HG02678 (cell line): ENCODE measurements around the gene PKIG.
"Not testable (repeated sequence)": the region's sequence is repeated elsewhere in the genome, so short reads cannot be mapped to it uniquely, and the experiment has no call there.

Source experiments
- ATAC-seq: cut with Tn5 transposase; IDR thresholded peaks from one replicate; pipeline ENCODE4 v1.9.1; 2021; ENCODE audit warnings: mild to moderate bottlenecking, moderate library complexity; ENCODE audit not compliant: unreplicated experiment

The PKIG gene

DNA sequence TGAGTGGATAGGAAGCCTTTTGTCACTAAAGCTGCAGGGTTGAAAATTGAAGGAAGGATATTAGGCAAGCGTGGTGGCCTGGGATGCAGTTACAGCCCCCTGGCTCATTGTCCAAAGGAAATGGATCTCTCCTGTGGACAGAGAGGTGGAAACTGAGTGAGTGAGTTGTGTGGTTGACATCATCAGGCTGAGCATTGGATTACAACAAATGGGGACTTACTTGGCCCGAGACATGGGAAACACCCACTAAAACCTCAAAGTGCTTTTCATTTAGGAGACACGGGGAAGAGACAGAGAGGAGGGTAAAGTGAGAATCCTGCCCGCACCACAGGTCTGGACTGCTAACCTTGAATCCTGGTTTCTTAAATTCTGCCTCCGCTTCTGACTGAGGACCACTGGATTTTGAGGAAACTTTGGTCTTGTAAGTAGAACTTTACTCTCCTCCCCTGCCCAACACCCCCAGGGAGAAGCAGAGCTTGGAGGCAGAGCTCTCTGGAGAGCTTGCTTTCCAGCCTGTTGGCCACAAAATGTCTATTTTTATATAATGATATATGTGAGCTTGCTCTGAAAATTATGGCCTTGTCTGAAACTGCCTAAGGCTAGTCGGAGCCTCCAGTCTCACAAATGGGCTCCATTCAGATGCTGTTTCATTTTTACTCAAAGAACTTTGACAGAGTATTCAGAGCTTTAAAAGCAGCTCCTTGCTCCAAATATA lies at the start of gene PKIG:
PKIG (plus strand) TSS at position 269 of the 715 bp plus-strand sequence. CDS start 31,978 bp downstream, outside the sequence.
- ATAC-seq, result no peak

DNA sequence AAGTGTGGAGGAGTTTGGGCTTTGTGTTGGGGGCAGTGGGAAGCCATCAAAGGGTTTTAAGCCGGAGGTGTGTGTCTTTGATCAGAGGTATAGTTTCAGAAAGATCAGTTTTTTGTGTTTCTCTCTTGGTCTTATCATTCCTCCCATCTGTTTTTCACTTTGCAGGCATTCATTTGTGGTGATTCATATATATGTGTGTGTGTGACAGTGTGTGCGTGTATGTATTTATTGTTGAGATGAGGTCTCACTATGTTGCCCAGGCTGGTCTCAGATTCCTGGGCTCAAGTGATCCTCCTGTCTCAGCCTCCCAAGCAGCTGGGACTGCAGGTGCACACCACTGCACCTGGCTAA lies 49.4 kb upstream of the PKIG start:
- no peak for ATAC-seq

DNA sequence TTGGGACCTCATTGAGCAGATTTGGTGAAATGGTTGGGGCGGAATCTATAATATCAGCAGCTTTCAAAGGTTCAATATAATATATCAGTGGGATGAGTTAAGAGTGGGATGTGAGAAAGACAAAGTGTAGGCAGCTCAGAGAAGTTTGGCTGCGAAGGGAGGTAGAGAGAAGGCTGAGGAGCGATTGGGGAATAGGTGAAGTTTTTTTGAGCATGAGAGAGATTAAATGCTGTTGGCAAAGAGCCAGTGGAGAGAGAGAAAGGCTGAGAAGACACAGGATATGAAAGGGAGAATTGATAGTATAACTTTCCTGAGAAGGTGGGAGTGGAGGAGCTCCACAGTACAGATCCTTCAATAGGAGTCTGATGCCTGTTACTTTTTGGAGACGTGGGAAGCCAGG lies 48.5 kb upstream of the PKIG start:
- ATAC-seq, result no peak

DNA sequence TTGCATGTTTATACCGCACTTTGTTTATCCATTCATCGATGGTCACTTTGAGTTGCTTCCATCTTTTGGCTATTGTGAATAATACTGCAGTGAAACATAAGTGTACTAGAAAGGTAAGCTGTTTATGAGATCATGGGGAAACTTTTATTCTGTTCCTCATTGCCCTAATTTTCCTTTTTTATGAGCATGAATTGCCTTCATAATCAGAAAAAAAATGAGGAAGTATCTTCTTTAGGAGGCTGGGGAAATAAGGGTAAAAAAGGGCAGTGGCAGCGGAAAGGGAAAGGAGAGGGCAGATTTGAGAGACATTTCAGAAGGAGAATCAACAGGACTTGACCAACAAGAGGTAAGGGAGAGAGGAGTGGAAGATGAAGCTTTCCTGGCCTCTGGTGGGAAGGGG lies 46.2 kb upstream of the PKIG start:
- ATAC-seq, result no peak

DNA sequence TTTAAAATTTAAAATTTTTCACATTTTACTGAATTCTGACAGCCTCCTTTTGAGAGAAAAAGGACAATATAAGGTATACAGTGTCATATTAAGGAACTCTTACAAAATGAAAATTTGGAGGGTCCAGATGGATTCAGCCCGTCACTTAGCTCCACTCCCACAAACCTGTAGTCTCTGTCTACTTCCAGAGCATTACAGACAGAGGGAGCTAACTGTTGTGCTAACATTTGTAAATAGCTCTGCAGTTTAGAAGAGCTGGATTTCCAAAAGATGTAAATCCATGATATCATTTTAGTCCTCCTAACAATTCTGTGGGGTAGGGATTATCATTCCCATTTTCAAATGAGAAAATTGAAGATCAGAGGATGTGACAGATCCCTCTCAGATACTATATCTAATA lies 44.4 kb upstream of the PKIG start:
- no peak for ATAC-seq

DNA sequence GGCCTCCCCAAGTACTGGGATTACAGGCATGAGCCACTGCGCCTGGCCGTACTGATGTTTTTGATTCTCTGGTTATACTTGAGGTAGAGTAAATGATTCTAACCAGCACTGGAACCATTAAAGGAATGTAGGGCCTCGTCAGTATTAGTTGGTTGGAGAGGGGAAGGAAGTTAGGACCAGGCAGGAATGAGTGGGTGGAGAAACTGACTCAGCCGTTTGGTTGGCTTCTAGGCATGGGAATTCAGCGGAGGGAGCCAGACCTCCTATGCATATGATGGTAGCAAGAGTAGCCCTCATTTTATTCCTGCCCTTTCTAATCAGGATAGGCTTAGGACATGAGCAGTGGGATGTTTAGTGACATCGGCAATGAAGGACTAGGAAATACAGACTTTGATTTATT lies 41.5 kb upstream of the PKIG start:
- no peak for ATAC-seq

DNA sequence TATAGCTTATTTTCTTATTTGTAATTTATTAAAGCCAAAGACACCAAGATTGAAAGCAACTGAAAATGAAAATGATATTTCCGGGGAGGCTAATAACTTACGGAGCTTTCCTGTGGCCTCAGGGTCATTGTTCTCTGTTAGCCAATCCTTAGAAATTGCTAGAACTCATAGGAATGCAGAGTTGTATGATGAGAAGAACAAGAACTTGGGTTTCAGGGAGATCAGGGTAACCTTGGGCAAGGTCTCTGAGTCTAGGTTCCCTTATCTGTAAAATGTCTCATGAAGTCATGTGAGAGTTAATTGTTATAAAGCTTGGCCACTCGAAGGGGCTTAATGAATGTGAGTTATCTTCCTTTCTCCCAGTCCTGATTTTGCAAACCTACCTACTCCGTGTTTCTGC lies 40.4 kb upstream of the PKIG start:
- ATAC-seq, result no peak

DNA sequence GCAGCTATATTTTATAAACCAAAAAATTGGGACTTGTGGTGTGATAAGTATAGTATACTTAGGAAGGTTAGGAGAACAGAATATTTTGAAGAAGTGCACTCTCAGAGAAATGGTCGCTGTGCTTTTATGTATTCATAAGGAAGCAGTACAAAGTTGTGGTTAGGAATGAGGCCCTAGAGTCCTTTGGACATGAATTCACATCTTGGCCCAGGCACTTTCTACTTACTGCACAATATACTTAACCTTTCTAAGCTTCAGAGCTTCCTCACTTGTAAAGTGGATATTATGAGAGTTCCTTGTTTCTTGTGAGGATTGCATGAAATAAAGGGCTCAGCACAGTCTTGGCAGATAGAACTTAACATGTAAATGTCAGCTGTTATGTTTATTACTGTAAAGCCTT lies 39.5 kb upstream of the PKIG start:
- no peak for ATAC-seq

DNA sequence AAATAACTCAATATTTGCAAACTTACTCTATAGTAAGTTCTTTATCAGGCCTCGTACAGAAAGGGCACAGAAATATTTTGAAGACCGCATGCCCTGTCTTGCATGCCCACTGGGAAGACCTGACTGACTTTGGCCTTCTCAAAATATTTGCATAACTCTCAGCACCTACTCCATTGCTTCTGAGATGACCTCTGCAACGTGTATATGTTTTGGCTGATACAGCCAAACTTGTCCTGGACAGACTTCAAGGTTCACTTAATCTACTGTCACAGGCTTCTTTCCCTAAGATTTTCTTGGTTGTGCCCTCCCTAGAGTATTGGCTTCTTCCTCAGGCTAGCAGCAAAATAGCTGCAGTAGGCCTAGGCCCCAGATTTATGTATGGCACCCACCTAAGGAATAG lies 39.0 kb upstream of the PKIG start:
- no peak for ATAC-seq

DNA sequence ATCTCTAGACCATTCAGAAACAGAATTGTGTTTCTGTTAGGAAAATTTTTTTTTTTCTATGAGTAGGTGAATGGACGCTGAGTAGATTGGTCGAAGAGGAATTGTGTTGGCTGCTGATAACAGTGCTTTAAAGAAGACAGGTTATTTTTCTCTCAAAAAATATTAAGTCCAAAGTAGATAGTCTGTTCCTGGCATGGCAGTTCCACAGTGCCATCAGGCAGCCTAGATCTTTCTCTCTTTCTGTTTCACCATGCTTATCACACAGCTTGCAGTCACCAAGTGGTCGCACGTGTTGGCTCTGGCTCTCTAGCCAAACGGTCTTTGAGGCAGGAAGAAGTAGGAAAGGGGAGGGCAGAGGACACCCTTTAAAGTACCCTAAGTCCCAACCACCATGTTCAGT lies 38.1 kb upstream of the PKIG start:
- no peak for ATAC-seq

DNA sequence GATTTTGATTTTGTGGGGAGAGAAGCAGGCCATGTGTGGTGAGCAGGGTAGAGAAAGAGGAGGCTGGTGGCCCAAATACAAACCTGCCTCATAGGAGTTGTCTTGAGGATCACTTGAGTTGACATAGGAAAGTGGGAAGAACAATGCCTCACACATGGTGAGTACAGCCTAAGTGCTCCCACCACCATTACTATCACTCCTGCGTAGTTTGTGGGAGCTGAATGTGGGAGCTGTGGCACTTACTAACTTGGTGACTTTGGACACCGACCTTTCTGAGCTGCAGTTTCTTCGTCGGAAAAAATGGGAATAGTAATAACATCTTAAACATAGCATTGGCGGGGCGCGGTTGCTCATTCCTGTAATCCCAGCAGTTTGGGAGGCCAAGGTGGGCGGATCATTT lies 35.0 kb upstream of the PKIG start:
- ATAC-seq, result no peak

DNA sequence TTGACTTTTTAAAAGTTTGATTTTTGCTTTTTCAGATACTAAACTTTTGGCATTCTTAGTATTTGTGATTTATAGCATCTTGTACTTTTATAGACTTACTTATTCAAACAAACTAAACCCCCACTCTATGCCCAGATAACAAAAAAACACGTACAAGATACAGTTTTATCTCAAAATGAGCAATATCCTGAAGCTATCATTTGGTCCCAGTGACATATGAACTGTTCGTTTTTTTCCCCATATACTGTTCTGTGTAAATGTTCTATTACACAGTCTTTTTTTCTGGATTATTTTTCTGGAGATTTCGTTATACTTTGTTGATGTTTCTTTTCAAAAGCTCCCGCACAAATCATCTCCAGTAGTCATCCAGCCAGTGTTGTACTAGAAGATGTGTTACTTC lies 33.3 kb upstream of the PKIG start:
- ATAC-seq, result no peak

DNA sequence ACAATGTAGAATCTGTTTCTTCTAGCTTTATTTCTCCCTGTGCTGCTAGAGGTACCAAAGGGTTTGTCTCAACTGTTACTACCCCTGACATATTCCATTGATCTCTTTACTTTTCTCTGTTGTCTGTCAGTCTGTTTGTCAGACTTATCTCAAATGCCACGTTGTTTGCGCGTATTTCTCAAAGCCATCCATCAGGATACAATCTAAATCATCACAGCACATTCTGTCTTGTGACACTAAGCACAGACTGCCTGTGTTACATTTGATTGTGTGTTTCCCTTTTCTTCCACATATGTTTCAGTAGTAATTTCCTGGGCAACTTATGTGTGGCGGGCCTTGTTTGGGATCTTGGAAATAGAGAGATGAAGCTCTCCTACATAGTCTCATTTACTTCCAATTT lies 30.3 kb upstream of the PKIG start:
- ATAC-seq, result no peak

DNA sequence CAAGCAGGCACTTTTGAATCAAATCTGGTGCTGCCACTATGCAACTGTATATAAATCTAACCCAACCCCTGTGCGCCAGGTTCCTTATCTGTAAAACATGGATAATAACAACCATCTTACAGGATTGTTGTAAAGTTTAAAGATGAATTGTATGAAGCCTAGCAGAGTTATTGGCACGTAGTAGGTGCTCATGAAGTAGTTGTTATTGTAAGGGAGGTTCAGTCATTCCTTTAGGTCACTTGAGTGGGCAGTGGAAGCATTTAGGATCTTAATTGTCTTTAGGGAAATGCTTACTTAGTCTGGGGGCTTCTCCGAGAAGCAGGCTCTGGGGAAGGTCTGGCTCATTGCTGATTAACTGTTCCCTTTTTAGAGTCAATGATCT lies 29.8 kb upstream of the PKIG start:
- ATAC-seq, result no peak

DNA sequence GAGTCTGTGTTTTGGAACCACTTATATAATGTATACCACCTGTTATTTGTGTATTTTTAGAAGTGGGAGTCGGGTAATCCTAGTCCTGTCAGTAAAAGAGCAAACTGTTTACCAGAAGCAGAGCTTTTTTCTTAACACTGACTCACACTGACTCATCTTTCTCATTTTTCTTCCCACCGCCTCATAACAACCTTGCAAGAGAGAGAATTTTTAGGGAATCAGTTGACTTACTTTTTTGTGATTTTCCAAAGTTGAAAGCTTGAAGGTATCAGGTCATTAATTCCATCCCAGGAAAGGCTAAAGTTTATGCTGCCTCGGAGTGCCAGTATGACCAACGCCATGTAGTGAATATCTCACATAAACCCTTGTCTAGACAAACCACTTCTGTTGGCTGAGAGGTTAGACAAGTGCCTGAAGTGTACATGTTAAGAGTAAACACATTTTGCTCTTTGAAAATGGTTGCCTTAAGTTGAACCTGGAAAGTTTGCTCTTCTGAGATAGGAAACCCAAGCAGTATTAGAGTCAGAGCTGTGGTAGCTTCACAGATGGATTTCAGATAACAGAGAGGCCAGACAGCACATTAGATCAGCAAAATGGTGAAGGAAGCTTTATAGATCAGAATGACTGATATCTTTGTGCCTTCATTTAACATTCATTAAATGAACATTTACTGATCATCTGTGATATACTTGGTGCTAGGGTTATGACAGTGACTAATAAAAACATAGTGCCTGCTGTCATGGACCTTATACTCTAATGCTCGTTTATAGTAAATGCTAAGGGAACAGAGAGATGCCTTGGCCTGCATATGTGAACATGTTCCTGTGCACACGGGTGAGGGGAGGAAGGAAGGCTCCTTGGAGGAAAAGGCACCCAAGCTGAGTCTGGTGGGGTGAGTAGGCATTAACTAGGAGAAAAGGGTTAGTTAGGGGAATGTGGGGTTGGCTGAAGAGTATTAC lies 29.1 kb upstream of the PKIG start:
- ATAC-seq, result no peak

DNA sequence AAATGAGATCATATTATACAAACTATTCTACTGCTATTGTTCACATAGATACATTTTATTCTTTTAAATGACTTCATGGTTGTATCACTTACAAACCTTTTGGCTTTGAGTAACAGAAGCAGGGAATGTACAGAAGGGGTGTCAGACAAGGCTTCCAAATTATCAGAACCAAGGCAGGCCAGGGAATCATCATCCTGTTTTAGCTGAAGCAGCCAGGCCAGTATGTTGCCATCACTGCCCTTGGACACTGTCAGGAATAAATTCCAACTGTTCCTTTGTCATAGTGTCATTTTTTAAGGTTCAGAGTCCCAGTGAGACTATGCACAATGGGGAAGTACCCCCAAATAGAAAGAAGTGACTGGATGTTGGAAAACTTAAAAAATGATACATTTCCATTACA lies 23.1 kb upstream of the PKIG start:
- ATAC-seq, result no peak

DNA sequence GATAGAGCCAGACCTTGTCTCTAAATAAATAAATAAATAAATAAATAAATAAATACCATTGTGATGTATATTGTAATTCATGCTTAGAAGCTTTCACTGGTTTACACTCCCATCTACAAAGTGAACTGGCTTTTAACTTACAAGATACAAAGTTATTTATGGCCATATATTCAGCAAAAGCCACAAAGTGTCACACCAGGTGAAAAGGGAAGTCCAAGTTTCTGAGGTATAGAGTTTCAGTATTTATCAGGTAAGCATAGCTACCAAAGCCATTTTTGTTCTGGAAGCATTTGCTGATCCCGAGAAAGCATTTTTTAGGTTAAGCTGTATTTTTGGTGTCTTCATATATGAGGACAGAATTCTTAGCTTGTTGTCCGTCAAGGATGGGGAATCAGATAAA lies 22.1 kb upstream of the PKIG start:
- no peak for ATAC-seq

DNA sequence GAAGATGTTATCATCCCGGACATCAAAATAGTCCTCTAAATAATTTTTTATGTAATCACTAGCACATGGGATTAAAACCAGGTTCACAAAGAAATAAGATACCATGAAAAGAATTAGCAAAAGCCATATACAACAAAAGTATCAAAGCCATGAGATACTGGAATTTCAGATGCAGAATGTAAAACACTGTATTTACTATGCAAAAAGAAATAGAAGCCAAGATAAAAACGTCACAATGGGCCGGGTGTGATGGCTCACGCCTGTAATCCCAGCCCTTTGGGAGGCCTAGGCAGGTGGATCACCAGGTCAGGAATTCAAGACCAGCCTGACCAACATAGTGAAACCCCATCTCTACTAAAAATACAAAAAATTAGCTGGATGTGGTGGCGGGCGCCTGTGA lies 21.6 kb upstream of the PKIG start:
- not testable (repeated sequence) for ATAC-seq

DNA sequence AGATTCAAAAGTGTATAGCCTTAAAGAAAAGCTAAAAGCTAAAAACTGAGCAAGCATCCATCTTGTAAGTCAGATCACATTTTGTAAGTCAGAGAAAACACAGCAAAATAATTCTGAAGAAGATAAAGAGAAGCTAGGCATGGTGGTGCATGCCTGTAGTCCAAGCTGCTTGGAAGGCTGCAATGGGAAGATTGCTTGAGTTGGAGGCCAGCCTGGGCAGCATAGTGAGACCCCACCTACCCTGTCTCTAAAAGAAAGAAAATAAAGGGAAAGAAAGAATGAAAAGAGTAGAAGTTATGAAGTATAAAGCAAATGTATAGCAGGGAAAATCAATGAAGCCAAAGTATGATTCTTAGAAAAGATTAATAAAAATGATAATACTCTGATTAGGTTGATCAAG lies 20.5 kb upstream of the PKIG start:
- ATAC-seq, result no peak

DNA sequence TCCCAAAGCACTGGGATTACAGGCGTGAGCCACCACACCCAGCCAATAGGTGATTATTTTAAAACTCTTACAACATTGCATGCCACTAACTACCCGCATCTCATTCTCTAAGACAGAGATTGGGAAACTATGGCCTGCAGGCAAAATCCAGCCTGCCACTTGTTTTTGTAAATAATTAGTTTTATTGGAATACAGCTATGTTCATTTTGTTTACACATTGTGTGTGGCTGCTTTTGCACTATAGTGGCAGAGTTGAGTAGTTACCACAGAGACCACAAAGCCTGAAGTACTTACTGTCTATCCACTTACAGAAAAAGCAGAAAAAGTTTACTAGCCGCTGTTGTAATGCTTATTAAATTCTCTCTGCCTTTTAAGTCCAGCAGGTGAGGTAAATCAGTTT lies 16.4 kb upstream of the PKIG start:
- ATAC-seq, result no peak

DNA sequence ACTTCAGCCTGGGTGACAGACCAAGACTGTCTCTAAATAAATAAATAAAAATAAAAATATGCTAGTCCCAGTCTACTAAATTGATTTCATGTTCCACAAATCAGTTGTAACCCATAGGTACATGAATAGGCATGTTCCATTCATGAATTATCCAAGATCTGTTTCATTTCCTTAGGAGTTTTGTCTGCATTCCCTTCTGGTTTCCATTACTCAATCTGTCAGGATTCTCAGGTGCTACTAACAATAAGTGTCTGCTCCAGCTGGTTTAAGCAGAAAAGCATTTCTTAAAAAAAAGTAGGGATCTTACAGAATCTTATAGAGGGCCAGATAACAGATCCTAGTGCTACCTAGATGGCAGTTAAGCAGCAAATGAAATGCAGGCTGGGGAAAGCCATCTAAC lies 15.6 kb upstream of the PKIG start:
- no peak for ATAC-seq

DNA sequence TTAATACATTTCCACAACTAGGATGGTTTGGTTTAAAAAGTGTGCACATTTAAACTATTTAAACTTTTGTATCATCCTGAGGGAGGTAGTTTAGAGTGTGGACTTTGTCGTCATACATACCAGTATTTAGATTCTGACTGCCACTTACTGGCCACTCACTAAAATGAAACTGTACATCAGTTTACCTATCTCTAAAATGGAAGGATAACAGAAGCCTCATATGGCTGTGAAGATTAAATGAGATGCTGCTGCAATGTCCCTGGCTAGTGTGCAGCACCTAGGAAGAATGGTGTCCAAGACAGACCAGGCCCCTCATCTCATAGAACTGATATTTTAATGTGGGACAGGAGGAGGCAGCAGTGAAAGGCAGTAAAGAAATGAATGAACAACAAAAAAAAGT lies 12.0 kb upstream of the PKIG start:
- ATAC-seq, result no peak
